HL-60 (cell line): ENCODE measurements around the gene LRRC8B.

Source experiments
- POLR2AphosphoS5 ChIP-seq: IDR thresholded peaks from 2 replicates; pipeline ENCODE4 v1.6.1; 2012; ENCODE audit warnings: low read depth
- TF ChIP-seq, protein P1 (sequence below): IDR thresholded peaks from one replicate; pipeline ENCODE4 v1.5.1; 2011; ENCODE audit warnings: low read length, control low read depth, inconsistent platforms; ENCODE audit not compliant: insufficient read depth
- TF ChIP-seq, protein P2 (sequence below): IDR thresholded peaks from 2 replicates; pipeline ENCODE4 v1.6.1; 2012; ENCODE audit warnings: low read depth; ENCODE audit not compliant: insufficient replicate concordance

DNA sequence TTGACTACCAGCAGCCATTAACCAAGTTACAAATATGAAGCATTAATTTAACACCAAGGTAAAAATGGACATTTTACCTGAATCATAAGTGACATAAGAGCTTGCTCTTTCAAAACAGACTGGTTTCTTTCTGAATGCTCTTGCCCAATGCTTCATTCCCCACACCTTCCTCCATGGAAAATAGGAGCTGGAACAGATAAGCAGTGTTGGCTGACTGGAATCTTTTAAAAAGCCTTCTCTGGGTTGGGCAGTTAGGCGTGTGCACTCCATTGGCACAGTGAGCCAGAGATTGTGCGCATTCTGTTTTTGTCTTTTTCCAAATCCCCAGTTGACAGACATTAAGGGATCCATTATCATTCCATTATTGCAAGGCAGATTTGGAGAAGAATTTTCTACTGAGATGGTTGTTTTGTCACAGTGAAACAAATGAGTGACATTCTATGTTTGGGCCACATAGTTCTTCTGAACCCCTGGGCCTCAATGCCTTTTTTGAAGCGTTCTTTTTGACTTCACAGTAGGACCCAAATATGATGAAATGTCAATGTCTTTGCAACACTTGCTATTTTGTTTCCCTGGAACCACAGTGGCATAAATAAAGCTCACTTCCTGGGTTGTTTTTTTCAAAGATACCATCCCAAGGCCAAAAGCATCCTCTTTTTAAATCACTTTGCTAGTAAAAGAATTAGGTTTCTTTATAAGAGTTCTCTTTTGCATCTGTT is 32.3 kb downstream of the LRRC8B start:
- TF ChIP-seq, protein P1, sequence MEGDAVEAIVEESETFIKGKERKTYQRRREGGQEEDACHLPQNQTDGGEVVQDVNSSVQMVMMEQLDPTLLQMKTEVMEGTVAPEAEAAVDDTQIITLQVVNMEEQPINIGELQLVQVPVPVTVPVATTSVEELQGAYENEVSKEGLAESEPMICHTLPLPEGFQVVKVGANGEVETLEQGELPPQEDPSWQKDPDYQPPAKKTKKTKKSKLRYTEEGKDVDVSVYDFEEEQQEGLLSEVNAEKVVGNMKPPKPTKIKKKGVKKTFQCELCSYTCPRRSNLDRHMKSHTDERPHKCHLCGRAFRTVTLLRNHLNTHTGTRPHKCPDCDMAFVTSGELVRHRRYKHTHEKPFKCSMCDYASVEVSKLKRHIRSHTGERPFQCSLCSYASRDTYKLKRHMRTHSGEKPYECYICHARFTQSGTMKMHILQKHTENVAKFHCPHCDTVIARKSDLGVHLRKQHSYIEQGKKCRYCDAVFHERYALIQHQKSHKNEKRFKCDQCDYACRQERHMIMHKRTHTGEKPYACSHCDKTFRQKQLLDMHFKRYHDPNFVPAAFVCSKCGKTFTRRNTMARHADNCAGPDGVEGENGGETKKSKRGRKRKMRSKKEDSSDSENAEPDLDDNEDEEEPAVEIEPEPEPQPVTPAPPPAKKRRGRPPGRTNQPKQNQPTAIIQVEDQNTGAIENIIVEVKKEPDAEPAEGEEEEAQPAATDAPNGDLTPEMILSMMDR, result no peak
- no peak for TF ChIP-seq POLR2AphosphoS5
- TF ChIP-seq, protein P2, sequence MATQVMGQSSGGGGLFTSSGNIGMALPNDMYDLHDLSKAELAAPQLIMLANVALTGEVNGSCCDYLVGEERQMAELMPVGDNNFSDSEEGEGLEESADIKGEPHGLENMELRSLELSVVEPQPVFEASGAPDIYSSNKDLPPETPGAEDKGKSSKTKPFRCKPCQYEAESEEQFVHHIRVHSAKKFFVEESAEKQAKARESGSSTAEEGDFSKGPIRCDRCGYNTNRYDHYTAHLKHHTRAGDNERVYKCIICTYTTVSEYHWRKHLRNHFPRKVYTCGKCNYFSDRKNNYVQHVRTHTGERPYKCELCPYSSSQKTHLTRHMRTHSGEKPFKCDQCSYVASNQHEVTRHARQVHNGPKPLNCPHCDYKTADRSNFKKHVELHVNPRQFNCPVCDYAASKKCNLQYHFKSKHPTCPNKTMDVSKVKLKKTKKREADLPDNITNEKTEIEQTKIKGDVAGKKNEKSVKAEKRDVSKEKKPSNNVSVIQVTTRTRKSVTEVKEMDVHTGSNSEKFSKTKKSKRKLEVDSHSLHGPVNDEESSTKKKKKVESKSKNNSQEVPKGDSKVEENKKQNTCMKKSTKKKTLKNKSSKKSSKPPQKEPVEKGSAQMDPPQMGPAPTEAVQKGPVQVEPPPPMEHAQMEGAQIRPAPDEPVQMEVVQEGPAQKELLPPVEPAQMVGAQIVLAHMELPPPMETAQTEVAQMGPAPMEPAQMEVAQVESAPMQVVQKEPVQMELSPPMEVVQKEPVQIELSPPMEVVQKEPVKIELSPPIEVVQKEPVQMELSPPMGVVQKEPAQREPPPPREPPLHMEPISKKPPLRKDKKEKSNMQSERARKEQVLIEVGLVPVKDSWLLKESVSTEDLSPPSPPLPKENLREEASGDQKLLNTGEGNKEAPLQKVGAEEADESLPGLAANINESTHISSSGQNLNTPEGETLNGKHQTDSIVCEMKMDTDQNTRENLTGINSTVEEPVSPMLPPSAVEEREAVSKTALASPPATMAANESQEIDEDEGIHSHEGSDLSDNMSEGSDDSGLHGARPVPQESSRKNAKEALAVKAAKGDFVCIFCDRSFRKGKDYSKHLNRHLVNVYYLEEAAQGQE, result no peak
